ENCODE results near the gene SUFU.
"Not testable (repeated sequence)": the region's sequence is repeated elsewhere in the genome, so short reads cannot be mapped to it uniquely, and the experiment has no call there.

Gene SUFU

DNA sequence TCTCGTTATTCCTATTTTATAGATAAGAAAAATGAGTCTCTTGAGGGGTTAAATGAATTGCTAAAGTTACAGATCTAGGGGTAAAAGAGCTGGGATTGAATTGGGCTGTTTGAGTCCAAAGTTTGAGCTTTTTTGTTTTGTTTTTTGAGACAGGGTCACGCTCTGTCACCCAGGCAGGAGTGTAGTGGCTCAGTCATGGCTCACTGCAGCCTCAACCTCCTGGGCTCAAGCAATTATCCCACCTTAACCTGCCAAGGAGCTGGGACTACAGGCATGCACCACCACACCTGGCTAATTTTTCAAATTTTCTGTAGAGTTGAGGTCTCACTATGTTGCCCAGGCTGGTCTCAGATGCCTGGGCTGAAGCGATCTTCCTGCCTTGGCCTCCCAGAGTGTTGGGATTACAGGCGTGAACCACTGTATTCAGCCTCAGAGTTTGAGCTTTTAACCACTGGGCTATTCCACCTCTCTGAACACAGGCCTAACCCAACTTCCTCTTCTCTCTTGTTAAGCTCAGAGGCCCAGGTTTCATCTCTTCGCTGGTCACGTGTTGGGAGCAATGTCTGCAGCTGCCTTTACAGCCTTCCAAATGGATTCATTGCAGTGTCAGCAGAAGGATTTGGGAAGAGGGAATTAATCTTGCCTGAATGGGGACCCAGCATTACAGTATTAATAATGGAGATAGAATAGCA is 8.0 kb downstream of the SUFU start:
- DNase-seq (ENCODE audit: low spot score) = no peak

GRCh38 chr10:102514487-102515311 is 10.9 kb downstream of the SUFU start:
- DNase-seq (ENCODE audit: low spot score) = no peak

DNA sequence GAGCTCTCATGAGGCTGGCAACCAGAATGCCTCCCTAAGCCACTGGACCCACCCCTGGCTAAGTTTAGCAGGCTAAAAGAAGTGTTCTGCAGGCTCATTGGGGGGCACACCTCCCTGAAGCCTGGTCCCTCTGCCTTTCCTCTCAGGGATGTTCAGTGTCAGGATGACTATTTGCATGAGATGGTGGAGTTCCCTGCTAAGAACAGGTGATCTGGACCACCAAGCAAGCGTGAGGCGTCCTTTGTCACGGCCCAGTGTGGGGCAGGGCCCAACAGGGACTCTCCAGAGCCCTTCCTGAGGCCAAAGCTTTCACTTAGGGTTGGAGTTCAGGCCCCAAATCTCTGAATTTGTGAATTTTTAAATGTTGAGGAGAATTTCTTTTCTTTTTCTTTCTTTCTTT is 12.0 kb downstream of the SUFU start:
- DNase-seq (ENCODE audit: low spot score) = no peak

DNA sequence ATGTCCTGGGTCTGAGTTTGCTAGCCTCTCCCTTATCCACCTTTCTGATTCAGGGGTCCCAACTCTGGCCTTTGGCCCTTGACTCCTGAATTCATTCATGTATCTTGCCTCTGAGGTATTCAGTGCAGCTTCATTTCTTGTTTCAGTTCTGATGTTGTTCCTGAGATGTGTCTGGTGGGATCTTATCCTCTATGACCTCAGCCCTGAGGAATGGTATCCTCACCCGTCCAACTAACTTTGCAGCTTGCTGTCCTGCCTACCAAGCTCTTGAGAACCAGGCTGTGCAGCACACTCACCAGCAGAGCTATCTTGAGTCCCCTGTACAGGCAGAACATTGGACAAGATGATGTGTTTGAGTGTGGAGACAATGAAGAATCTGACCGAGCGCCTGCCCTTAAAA is 13.8 kb downstream of the SUFU start:
- DNase-seq (ENCODE audit: low spot score) = no peak

DNA sequence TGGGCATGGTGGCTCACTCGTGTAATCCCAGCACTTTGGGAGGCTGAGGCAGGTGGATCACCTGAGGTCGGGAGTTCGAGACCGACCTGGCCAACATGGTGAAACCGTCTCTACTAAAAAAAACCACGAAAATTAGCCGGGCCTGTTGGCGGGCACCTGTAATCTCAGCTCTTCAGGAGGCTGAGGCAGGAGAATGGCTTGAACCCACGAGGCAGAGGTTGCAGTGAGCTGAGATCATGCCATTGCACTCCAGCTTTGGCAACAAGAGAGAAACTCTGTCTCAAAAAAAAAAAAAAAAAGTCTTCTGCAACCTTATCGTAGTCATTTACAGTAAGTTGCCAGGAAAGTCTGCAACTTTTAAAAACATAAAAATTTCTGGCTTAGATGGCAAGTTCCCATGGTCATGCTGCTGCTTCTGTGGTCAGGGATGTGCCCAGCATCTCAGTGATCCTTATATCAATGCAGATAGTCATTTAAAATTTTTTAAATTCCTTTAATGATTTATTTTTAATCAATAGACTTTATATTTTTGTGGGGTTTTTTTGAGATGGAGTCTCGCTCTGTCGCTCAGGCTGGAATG is 15.6 kb downstream of the SUFU start:
- DNase-seq (ENCODE audit: low spot score) = no peak

- DNase-seq (ENCODE audit: low spot score) = no peak
Observed at GRCh38 chr10:102522874-102523249, 19.1 kb downstream of the SUFU start.

DNA sequence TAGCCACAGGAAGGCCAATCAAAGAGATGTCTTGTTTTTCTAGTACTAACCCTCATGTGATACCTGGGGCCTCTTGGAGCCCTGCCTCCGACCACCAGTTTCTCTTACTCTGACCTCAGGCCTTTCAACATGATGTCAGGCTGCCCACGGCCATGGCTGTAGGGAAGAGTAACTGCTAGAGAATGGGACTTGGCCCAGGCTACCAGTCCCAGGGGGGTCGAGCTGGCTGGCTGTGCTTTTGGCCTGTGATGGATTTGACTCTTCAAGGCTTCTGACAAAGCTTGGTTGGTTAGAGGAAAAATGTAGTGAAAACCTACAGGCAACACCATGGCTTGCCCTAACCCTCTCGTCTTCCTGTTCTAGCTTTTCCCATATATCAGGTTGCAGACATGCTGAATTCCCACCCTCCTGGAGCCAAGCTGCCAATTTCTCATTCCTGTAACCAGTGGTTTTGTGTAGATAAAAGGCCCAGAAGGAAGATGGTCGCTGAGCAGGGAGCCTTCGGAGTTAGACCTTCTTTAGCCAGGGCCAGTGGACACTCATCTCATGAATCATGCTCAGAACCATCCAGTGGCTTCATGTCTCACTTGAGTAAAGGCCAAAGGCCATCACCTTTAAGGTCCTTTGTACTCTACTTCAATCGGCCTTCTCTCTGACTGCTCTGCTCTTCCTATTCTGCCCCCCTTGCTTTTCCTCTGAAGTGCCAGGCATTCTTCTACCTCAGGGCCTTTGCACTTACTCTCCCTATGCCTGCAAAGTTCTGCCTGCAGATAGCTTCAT is 19.7 kb downstream of the SUFU start:
- DNase-seq (ENCODE audit: low spot score) = no peak

GRCh38 chr10:102524746-102525145 is 21.0 kb downstream of the SUFU start:
- DNase-seq (ENCODE audit: low spot score) = no peak

- no peak for DNase-seq (ENCODE audit: low spot score)
Observed at GRCh38 chr10:102527546-102527945, 23.8 kb downstream of the SUFU start.

- DNase-seq (ENCODE audit: low spot score) = no peak
Observed at GRCh38 chr10:102534333-102534732, 30.6 kb downstream of the SUFU start.

DNA sequence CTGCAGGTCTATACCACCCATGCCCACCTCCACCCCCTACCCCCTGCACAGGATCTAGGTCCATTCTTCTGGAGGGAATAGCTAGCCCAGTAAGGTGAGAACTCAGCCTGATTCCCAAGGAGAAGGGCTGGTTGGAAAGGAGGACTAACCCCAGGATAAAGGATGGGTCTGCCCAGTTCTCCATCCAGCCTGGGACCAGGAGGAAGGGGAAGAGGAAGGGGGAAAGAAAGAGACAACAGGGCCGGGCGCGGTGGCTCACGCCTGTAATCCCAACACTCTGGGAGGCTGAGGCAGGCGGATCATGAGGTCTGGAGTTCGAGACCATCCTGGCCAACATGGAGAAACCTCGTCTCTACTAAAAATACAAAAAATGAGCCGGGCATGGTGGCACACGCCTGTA is 31.2 kb downstream of the SUFU start:
- not testable (repeated sequence) for DNase-seq (ENCODE audit: low spot score)

DNA sequence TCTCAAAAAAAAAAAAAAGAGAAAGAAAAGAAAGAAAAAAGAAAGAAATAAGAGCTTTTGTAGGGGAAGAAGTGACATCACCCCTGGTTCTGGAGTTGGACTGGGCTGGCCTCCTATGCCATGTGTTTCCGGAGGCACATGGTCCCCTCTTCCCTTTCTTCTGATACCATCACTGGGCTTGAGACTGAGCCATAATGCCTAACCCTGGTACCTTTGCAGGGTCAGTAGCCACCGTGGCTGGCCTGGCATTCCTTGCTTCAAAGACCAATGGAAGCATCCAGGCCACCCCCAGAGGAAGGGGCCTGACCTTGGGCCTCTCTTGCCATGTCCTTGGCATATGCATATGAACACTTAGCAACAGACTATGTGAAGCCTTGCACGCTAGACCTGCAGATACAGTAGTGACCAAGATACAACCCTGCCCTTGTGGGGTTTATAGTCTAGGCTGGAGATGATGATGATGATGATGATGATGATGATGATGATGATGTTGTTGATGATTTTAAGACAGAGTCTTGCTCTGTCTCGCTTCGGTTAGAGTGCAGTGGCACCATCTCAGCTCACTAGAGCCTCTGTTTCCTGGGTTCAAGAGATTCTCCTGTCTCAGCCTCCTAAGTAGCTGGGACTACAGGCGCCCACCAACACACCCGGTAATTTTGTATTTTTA is 31.8 kb downstream of the SUFU start:
- no peak for DNase-seq (ENCODE audit: low spot score)

- DNase-seq (ENCODE audit: low spot score) = no peak
Observed at GRCh38 chr10:102537367-102537766, 33.6 kb downstream of the SUFU start.

DNA sequence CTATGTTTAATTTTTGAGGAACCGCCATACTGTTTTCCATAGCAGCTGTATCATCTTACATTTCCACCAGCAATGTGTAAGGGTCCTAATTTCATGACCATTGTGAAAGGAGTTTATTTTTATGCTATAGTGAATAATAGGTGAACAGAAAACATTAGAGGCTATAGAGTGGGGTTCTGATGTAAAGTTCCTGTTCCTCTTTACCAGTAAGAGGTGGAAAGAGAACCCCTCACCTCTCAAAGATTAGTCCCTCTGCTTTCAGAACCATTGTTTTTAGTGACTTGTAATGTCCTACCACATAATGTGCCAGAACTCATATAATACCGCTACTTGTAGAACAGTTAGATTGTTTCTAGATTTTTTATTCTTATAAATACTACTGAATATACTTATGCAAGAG is 34.2 kb downstream of the SUFU start:
- no peak for DNase-seq (ENCODE audit: low spot score)

- DNase-seq (ENCODE audit: low spot score) = no peak
Observed at GRCh38 chr10:102538811-102539210, 35.0 kb downstream of the SUFU start.

- DNase-seq (ENCODE audit: low spot score) = no peak
Observed at GRCh38 chr10:102540023-102540422, 36.3 kb downstream of the SUFU start.

- DNase-seq (ENCODE audit: low spot score) = no peak
Observed at GRCh38 chr10:102542800-102543418, 39.1 kb downstream of the SUFU start.

DNA sequence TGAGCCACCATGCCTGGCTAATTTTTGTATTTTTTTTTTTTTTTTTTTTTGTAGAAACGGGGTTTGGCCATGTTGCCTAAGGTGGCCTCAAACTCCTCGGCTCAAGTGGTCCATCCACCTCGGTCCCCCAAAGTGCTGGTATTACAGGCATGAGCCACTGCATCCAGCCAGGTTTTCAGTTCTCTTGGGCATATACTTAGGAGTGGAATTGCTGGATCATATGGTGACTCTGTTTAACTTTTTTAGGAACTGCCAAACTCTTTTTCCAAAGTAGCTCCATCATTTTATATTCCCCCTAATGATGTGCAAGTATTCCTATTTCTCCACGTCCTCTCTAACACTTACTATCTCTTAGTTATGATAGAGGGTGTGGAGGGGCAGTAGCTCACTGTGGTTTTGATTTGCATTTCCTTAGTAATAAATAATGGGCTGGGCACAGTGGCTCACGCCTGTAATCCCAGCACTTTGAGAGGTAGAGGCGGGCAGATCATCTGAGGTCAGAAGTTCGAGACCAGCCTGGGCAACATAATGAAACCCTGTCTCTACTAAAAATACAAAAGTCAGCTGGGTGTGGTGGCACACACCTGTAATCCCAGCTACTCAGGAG is 41.6 kb downstream of the SUFU start:
- no peak for DNase-seq (ENCODE audit: low spot score)

- no peak for DNase-seq (ENCODE audit: low spot score)
Observed at GRCh38 chr10:102545997-102546396, 42.2 kb downstream of the SUFU start.

GRCh38 chr10:102546606-102547320 is 43.0 kb downstream of the SUFU start:
- DNase-seq (ENCODE audit: low spot score) = no peak
